Neural progenitor cell (in vitro differentiated cells): ENCODE measurements around the gene HMGB4. TPM values are rescaled to one million over a fixed set of nuclear protein-coding genes. Genes with fewer than 3 reads are reported as not detected.

ENCODE experiments used
- DNase-seq: peaks from one replicate; pipeline ENCODE4 v3.0.0-alpha.2; 2016; ENCODE audit warnings: low spot score
- H2AFZ ChIP-seq: fragments of 200-600 bp; sonication (generic); replicated peaks from 2 replicates; pipeline ENCODE4 v1.6.1; 2016; ENCODE audit warnings: antibody characterized with exemption
- H3F3A ChIP-seq: fragments of 200-600 bp; sonication (generic); 2 replicates; pipeline ENCODE4 v1.6.1; 2016; ENCODE audit warnings: antibody characterized with exemption, low read depth
- H3K27ac ChIP-seq: fragments of 200-600 bp; sonication (generic); 2 replicates; pipeline ENCODE4 v1.5.1; 2016; ENCODE audit warnings: mild to moderate bottlenecking
- H3K27me3 ChIP-seq: fragments of 200-600 bp; sonication (generic); 2 replicates; pipeline ENCODE4 v1.6.1; 2016; ENCODE audit warnings: mild to moderate bottlenecking, moderate library complexity
- H3K36me3 ChIP-seq: fragments of 200-600 bp; sonication (generic); 2 replicates; pipeline ENCODE4 v1.5.1; 2016
- H3K4me1 ChIP-seq: fragments of 200-600 bp; sonication (generic); 2 replicates; pipeline ENCODE4 v1.6.1; 2016; ENCODE audit warnings: mixed run types
- H3K4me2 ChIP-seq: fragments of 200-600 bp; sonication (generic); 2 replicates; pipeline ENCODE4 v1.6.1; 2016
- H3K4me3 ChIP-seq: fragments of 200-600 bp; sonication (generic); 2 replicates; pipeline ENCODE4 v1.5.1; 2016
- H3K79me2 ChIP-seq: fragments of 200-600 bp; sonication (generic); 2 replicates; pipeline ENCODE4 v1.6.1; 2016; ENCODE audit warnings: low read depth
- H3K9ac ChIP-seq: fragments of 200-600 bp; sonication (generic); 2 replicates; pipeline ENCODE4 v1.6.1; 2016
- H3K9me3 ChIP-seq: fragments of 200-600 bp; sonication (generic); 2 replicates; pipeline ENCODE4 v1.5.1; 2016; ENCODE audit warnings: low read depth
- H4K20me1 ChIP-seq: fragments of 200-600 bp; sonication (generic); 2 replicates; pipeline ENCODE4 v1.6.1; 2016; ENCODE audit warnings: low read depth
- H3K27ac Mint-ChIP-seq: 3 replicates; pipeline ENCODE4 v1.8.0; 2021; ENCODE audit warnings: mixed read lengths
- H3K27me3 Mint-ChIP-seq: 2 replicates; pipeline ENCODE4 v1.8.0; 2022; ENCODE audit warnings: low read depth, mild to moderate bottlenecking, inconsistent platforms, moderate library complexity, mixed read lengths; ENCODE audit not compliant: insufficient read depth
- H3K36me3 Mint-ChIP-seq: 3 replicates; pipeline ENCODE4 v1.8.0; 2021; ENCODE audit warnings: mixed read lengths
- H3K4me1 Mint-ChIP-seq: 3 replicates; pipeline ENCODE4 v1.8.0; 2021; ENCODE audit warnings: mixed read lengths
- H3K4me3 Mint-ChIP-seq: 3 replicates; pipeline ENCODE4 v1.8.0; 2021; ENCODE audit warnings: mild to moderate bottlenecking, moderate library complexity, mixed read lengths
- H3K9me3 Mint-ChIP-seq: 3 replicates; pipeline ENCODE4 v1.8.0; 2020; ENCODE audit warnings: mixed read lengths
- CTCF ChIP-seq: fragments of 200-600 bp; sonication (generic); IDR thresholded peaks from 2 replicates; pipeline ENCODE4 v1.5.1; 2017; ENCODE audit warnings: antibody characterized with exemption, mild to moderate bottlenecking
- EZH2 ChIP-seq: fragments of 200-600 bp; sonication (generic); IDR thresholded peaks from 2 replicates; pipeline ENCODE4 v1.6.1; 2017; ENCODE audit warnings: antibody characterized with exemption, mild to moderate bottlenecking, moderate library complexity
- EZH2phosphoT487 ChIP-seq: fragments of 200-600 bp; sonication (generic); IDR thresholded peaks from 2 replicates; pipeline ENCODE4 v1.6.1; 2017; ENCODE audit warnings: antibody characterized with exemption
- total RNA-seq: library from RNA; depleted of rRNA; stranded (reverse); fragments of >200 nt; gene quantifications from 2 replicates; pipeline ENCODE4 v1.2.3, GENCODE V29; 2015; ENCODE audit warnings: low replicate concordance

Gene HMGB4
- total RNA-seq, 1 donor from 2014 or later = not detected

GRCh38 chr1:33898881-33899280, 35.0 kb downstream of the HMGB4 start:
- H3K27ac ChIP-seq = no peak overlapping the region
- no peaks in the 10 kb centered on the region for H4K20me1 ChIP-seq
- no peak overlapping the region for H2AFZ ChIP-seq
- Mint-ChIP-seq H3K36me3 (no peaks in the 10 kb centered on the region), H3K27me3 (peaks cover 3% of the 10 kb centered on the region), H3K4me3 (no peak overlapping the region), H3K4me1 (peaks cover 18% of the 10 kb centered on the region), H3K27ac (no peak overlapping the region), H3K9me3 (no peaks in the 10 kb centered on the region)
- no peaks in the 10 kb centered on the region for H3K27me3 ChIP-seq
- H3K79me2 ChIP-seq = no peaks in the 10 kb centered on the region
- no peaks in the 10 kb centered on the region for H3F3A ChIP-seq
- H3K9me3 ChIP-seq = no peaks in the 10 kb centered on the region
- no peak overlapping the region for H3K4me3 ChIP-seq
- no peak for TF ChIP-seq CTCF
- no peak for TF ChIP-seq EZH2
- no peak for TF ChIP-seq EZH2phosphoT487
- H3K9ac ChIP-seq = no peak overlapping the region
- H3K36me3 ChIP-seq = no peaks in the 10 kb centered on the region
- H3K4me2 ChIP-seq = no peak overlapping the region
- peaks cover 12% of the 10 kb centered on the region for H3K4me1 ChIP-seq
- no peak for DNase-seq

GRCh38 chr1:33899746-33900145, 35.9 kb downstream of the HMGB4 start:
- Histone ChIP-seq H3K4me3 (no peak overlapping the region), H3K4me1 (peaks cover 12% of the 10 kb centered on the region), H3K27me3 (no peaks in the 10 kb centered on the region), H3K9ac (no peak overlapping the region), H3K27ac (no peak overlapping the region), H2AFZ (no peak overlapping the region), H3K36me3 (no peaks in the 10 kb centered on the region), H3K9me3 (no peaks in the 10 kb centered on the region), H3K79me2 (no peaks in the 10 kb centered on the region), H3F3A (no peaks in the 10 kb centered on the region), H4K20me1 (no peaks in the 10 kb centered on the region), H3K4me2 (no peak overlapping the region)
- TF ChIP-seq EZH2 (no peak), CTCF (no peak), EZH2phosphoT487 (no peak)
- Mint-ChIP-seq H3K4me1 (peaks cover 18% of the 10 kb centered on the region), H3K27ac (no peak overlapping the region), H3K9me3 (no peaks in the 10 kb centered on the region), H3K27me3 (peaks cover 5% of the 10 kb centered on the region), H3K36me3 (no peaks in the 10 kb centered on the region), H3K4me3 (no peak overlapping the region)
- no peak for DNase-seq

- peaks cover 12% of the 10 kb centered on the region for H3K4me1 ChIP-seq
- TF ChIP-seq EZH2phosphoT487 = no peak
- no peak for TF ChIP-seq CTCF
- no peak for TF ChIP-seq EZH2
- DNase-seq = no peak
- H3K27me3 ChIP-seq = no peaks in the 10 kb centered on the region
- Mint-ChIP-seq H3K9me3 (no peaks in the 10 kb centered on the region), H3K4me3 (no peak overlapping the region), H3K27me3 (peaks cover 7% of the 10 kb centered on the region), H3K4me1 (peaks cover 14% of the 10 kb centered on the region), H3K36me3 (no peaks in the 10 kb centered on the region), H3K27ac (no peak overlapping the region)
- H3K9ac ChIP-seq = no peak overlapping the region
- no peak overlapping the region for H2AFZ ChIP-seq
- H3F3A ChIP-seq = no peaks in the 10 kb centered on the region
- H3K79me2 ChIP-seq = no peaks in the 10 kb centered on the region
- H3K27ac ChIP-seq = no peak overlapping the region
- H3K9me3 ChIP-seq = no peaks in the 10 kb centered on the region
- H4K20me1 ChIP-seq = no peaks in the 10 kb centered on the region
- H3K4me3 ChIP-seq = no peak overlapping the region
- no peak overlapping the region for H3K4me2 ChIP-seq
- no peaks in the 10 kb centered on the region for H3K36me3 ChIP-seq
Observed at GRCh38 chr1:33902486-33903209, 38.8 kb downstream of the HMGB4 start.
